NCI-H2196 treated with DMSO at 0.1 percent for 48 hours (cell line): ENCODE measurements around the gene NFIB.

ENCODE experiments used
- DNase-seq: peaks from one replicate; lab custom pipeline; 2025; ENCODE audit not compliant: unreplicated experiment; lab: John Stamatoyannopoulos, UW

Gene NFIB

GRCh38 chr9:14084867-14085266 is 229.1 kb downstream of the NFIB start:
- DNase-seq = no peak

GRCh38 chr9:14083366-14083765 is 230.6 kb downstream of the NFIB start:
- no peak for DNase-seq

- no peak for DNase-seq
Measured at GRCh38 chr9:14082732-14083131, 231.2 kb downstream of the NFIB start.

GRCh38 chr9:14081745-14082144 is 232.2 kb downstream of the NFIB start:
- DNase-seq = no peak

GRCh38 chr9:14080959-14081542 is 232.9 kb downstream of the NFIB start:
- no peak for DNase-seq

GRCh38 chr9:14079440-14079839 is 234.5 kb downstream of the NFIB start:
- DNase-seq = no peak

GRCh38 chr9:14077672-14078071 is 236.3 kb downstream of the NFIB start:
- no peak for DNase-seq

- DNase-seq = no peak
Measured at GRCh38 chr9:14075218-14075617, 238.7 kb downstream of the NFIB start.

GRCh38 chr9:14072850-14073249 is 241.1 kb downstream of the NFIB start:
- DNase-seq = no peak

GRCh38 chr9:14071484-14071883 is 242.5 kb downstream of the NFIB start:
- DNase-seq = no peak

GRCh38 chr9:14068690-14069089 is 245.3 kb downstream of the NFIB start:
- DNase-seq = no peak

GRCh38 chr9:14066831-14067230 is 247.1 kb downstream of the NFIB start:
- no peak for DNase-seq

GRCh38 chr9:14066032-14066431 is 247.9 kb downstream of the NFIB start:
- no peak for DNase-seq

- no peak for DNase-seq
Measured at GRCh38 chr9:14064940-14065339, 249.0 kb downstream of the NFIB start.

- no peak for DNase-seq
Measured at GRCh38 chr9:14063756-14064155, 250.2 kb downstream of the NFIB start.

GRCh38 chr9:14062586-14063221 is 251.2 kb downstream of the NFIB start:
- peak; percentile 37 for DNase-seq

GRCh38 chr9:14061936-14062585 is 251.9 kb downstream of the NFIB start:
- DNase-seq = no peak

- DNase-seq = no peak
Measured at GRCh38 chr9:14058325-14058688, 255.6 kb downstream of the NFIB start.

GRCh38 chr9:14057368-14058324 is 256.3 kb downstream of the NFIB start:
- DNase-seq = no peak

GRCh38 chr9:14056316-14056861 is 257.6 kb downstream of the NFIB start:
- no peak for DNase-seq

- DNase-seq = no peak
Measured at GRCh38 chr9:14054096-14054495, 259.8 kb downstream of the NFIB start.
